Ascending aorta (tissue), 2 donors: ENCODE measurements around the gene CRP. TPM values are rescaled to one million over a fixed set of nuclear protein-coding genes. Genes with fewer than 3 reads are reported as not detected.
"Not testable (repeated sequence)": the region's sequence is repeated elsewhere in the genome, so short reads cannot be mapped to it uniquely, and the experiment has no call there.

Experiments
- DNase-seq, 2 donors: peaks; one replicate each; pipeline ENCODE4 v3.0.0-alpha.2; 2019; ENCODE audit warnings: low spot score in 2 of 2
- H3K27ac ChIP-seq, 2 donors: fragments of 200-600 bp; sonication (generic); one replicate each; pipeline ENCODE4 v1.5.1; 2016 to 2017; ENCODE audit warnings: mild to moderate bottlenecking in 1 of 2
- H3K27me3 ChIP-seq: fragments of 200-600 bp; sonication (generic); one replicate; pipeline ENCODE4 v1.5.1; 2017
- H3K36me3 ChIP-seq, 2 donors: fragments of 200-600 bp; sonication (generic); one replicate each; pipeline ENCODE4 v1.5.1; 2016
- H3K4me1 ChIP-seq, 2 donors: fragments of 200-600 bp; sonication (generic); one replicate each; pipeline ENCODE4 v1.5.1; 2016 to 2017; ENCODE audit warnings: mild to moderate bottlenecking in 1 of 2
- H3K4me3 ChIP-seq, 2 donors: fragments of 200-600 bp; sonication (generic); one replicate each; pipeline ENCODE4 v1.5.1; 2016 to 2017; ENCODE audit warnings: mild to moderate bottlenecking in 1 of 2
- H3K9me3 ChIP-seq, 2 donors: fragments of 200-600 bp; sonication (generic); one replicate each; pipeline ENCODE4 v1.5.1; 2016
- CTCF ChIP-seq, 3 experiments: fragments of 200-600 bp in 2 of 3; fragments of 450-650 bp in 1 of 3; sonication (generic) in 2 of 3; IDR thresholded peaks; one replicate each; pipeline ENCODE4 v1.5.1; 2016 to 2019; ENCODE audit warnings: antibody characterized with exemption in 3 of 3, mild to moderate bottlenecking in 1 of 3, moderate library complexity in 1 of 3
- intact Hi-C: fragments of 100-400 bp; cut with DNase I; formaldehyde crosslinking; loops from one replicate; pipeline ENCODE4 v1.15.1; 2023
- total RNA-seq: library from RNA; depleted of rRNA; stranded (reverse); fragments of >200 nt; gene quantifications from one replicate; pipeline ENCODE4 v1.1.0, GENCODE V29; 2016

CRP gene
- total RNA-seq, 1 donor from 2014 or later = 3.8 TPM

- TF ChIP-seq CTCF (IDR thresholded peaks at IDR 0.05) = no peak
- intact Hi-C loops = no loop called here
- Histone ChIP-seq H3K4me3 (no peak overlapping the region), H3K9me3 (no peaks in the 10 kb centered on the region), H3K36me3 (no peaks in the 10 kb centered on the region), H3K4me1 (no peaks in the 10 kb centered on the region), H3K27me3 (no peaks in the 10 kb centered on the region), H3K27ac (no peak overlapping the region)
- no peak for DNase-seq
Observed at GRCh38 chr1:159699653-159700052, 14.7 kb downstream of the CRP start.

GRCh38 chr1:159699246-159699645 lies 15.1 kb downstream of the CRP start:
- no peak for DNase-seq
- Histone ChIP-seq H3K27ac (no peak overlapping the region), H3K4me3 (no peak overlapping the region), H3K4me1 (no peaks in the 10 kb centered on the region), H3K9me3 (no peaks in the 10 kb centered on the region), H3K27me3 (no peaks in the 10 kb centered on the region), H3K36me3 (no peaks in the 10 kb centered on the region)
- intact Hi-C loops = no loop called here
- TF ChIP-seq CTCF (IDR thresholded peaks at IDR 0.05) = no peak

DNA sequence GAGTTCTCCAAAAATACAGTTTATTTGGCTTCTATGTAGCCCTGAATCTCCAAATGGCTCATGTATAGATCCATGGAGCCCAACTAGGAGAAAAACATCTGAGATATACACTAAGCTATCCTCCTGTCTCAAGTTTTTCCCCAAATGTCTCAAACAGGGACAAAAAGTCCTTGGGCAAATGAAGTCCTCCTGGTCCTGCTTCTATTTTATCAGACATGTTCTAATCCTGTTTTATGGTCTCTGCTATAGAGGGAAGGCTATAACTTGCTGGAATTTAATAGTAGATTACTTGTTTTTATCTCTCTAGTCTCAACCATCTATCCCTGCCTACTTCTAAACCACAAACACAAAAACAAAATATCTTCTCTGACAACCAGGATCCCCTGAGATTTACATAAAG lies 26.9 kb downstream of the CRP start:
- no peak for TF ChIP-seq CTCF (IDR thresholded peaks at IDR 0.05)
- no peaks in the 10 kb centered on the region for H3K36me3 ChIP-seq

GRCh38 chr1:159686599-159687299 lies 27.6 kb downstream of the CRP start:
- no peaks in the 10 kb centered on the region for H3K9me3 ChIP-seq
- no peak overlapping the region for H3K4me3 ChIP-seq
- intact Hi-C loops = no loop called here
- no peak for DNase-seq
- H3K4me1 ChIP-seq = no peaks in the 10 kb centered on the region
- H3K36me3 ChIP-seq = no peaks in the 10 kb centered on the region
- no peak overlapping the region for H3K27ac ChIP-seq
- no peaks in the 10 kb centered on the region for H3K27me3 ChIP-seq
- TF ChIP-seq CTCF (IDR thresholded peaks at IDR 0.05) = no peak

More for the DNA sequence above, 26.9 kb downstream of the CRP start:
- Histone ChIP-seq H3K4me3 (no peak overlapping the region), H3K27ac (no peak overlapping the region), H3K9me3 (no peaks in the 10 kb centered on the region), H3K4me1 (no peaks in the 10 kb centered on the region), H3K27me3 (no peaks in the 10 kb centered on the region)
- no peak for DNase-seq
- intact Hi-C loops = no loop called here

DNA sequence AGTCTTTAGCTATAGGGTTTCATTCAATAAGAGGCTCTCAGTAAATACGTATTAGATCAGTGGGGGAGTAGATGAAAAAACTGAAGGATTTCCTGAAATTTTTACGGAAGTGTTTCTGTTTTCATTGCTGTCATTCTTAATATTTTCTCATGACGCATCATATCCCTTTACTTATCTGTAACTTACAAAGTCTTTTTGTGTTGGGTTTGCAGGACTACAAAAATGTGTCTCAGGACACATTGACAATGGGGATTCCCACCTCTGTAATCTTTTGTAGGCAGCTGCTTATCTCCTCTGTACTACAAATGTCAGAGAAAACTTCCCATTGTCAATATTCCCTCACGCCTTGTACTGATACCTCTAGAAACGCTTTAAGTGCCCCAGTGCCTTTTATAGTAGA lies 35.5 kb downstream of the CRP start:
- no peaks in the 10 kb centered on the region for H3K27me3 ChIP-seq
- no peak overlapping the region for H3K27ac ChIP-seq
- no peak overlapping the region for H3K4me3 ChIP-seq
- no peaks in the 10 kb centered on the region for H3K4me1 ChIP-seq
- DNase-seq = no peak
- intact Hi-C loops = no loop called here
- no peak for TF ChIP-seq CTCF (IDR thresholded peaks at IDR 0.05)
- H3K36me3 ChIP-seq = no peaks in the 10 kb centered on the region
- no peaks in the 10 kb centered on the region for H3K9me3 ChIP-seq

GRCh38 chr1:159675046-159675445 lies 39.3 kb downstream of the CRP start:
- no peaks in the 10 kb centered on the region for H3K36me3 ChIP-seq
- no peaks in the 10 kb centered on the region for H3K27me3 ChIP-seq
- no peak overlapping the region for H3K4me3 ChIP-seq
- H3K27ac ChIP-seq = no peak overlapping the region
- H3K4me1 ChIP-seq = no peaks in the 10 kb centered on the region
- no peak for TF ChIP-seq CTCF (IDR thresholded peaks at IDR 0.05)
- H3K9me3 ChIP-seq = no peaks in the 10 kb centered on the region
- DNase-seq = no peak
- intact Hi-C loops = no loop called here

GRCh38 chr1:159672390-159672789 lies 42.0 kb downstream of the CRP start:
- not testable (repeated sequence) for H3K9me3 ChIP-seq

More at GRCh38 chr1:159672390-159672789, 42.0 kb downstream of the CRP start:
- intact Hi-C loops, DNase-seq, H3K4me1 ChIP-seq, H3K27ac ChIP-seq, H3K4me3 ChIP-seq, H3K27me3 ChIP-seq, H3K36me3 ChIP-seq: not testable (repeated sequence)
